ENCODE measurements around the gene FBXO10.

DNA sequence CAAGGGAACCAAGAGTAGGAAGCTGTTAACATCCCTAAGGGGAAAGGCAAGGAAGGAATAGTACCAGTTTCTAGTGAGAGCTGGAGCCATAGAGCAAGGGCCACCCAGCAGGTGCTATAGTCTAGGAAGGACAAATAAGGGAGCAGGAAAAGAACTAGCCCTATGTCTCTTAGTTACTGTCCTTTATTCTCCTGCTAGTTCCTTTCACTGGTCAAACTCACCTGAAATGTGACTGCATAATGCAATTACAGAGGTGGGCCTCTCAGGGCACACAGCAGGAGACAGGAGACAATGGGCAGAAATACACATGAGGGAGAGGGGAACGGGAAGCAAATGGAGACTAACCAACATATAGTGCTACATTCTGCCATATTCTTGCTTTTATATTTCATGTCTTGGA lies 47.9 kb upstream of the FBXO10 start:
- TF ChIP-seq CEBPB (IDR thresholded peaks at IDR 0.05; ENCODE audit: low read depth) (no peak), POLR2A (IDR thresholded peaks at IDR 0.05; ENCODE audit: borderline replicate concordance, extremely low read depth, insufficient read depth, insufficient read length) (no peak), SP1 (IDR thresholded peaks at IDR 0.05; ENCODE audit: low read depth) (no peak), EZH2 (IDR thresholded peaks at IDR 0.05) (no peak), EZH2phosphoT487 (IDR thresholded peaks at IDR 0.05; ENCODE audit: borderline replicate concordance) (no peak), POLR2AphosphoS5 (IDR thresholded peaks at IDR 0.05; ENCODE audit: low read depth, low read length) (no peak), EGR1 (IDR thresholded peaks at IDR 0.05; ENCODE audit: low read depth) (no peak), ZNF274 (IDR thresholded peaks at IDR 0.05; ENCODE audit: low read depth, low read length) (no peak), TCF7L2 (IDR thresholded peaks at IDR 0.05; ENCODE audit: borderline replicate concordance, extremely low read depth, insufficient read depth, insufficient read length) (no peak)
- TF ChIP-seq, protein P1, sequence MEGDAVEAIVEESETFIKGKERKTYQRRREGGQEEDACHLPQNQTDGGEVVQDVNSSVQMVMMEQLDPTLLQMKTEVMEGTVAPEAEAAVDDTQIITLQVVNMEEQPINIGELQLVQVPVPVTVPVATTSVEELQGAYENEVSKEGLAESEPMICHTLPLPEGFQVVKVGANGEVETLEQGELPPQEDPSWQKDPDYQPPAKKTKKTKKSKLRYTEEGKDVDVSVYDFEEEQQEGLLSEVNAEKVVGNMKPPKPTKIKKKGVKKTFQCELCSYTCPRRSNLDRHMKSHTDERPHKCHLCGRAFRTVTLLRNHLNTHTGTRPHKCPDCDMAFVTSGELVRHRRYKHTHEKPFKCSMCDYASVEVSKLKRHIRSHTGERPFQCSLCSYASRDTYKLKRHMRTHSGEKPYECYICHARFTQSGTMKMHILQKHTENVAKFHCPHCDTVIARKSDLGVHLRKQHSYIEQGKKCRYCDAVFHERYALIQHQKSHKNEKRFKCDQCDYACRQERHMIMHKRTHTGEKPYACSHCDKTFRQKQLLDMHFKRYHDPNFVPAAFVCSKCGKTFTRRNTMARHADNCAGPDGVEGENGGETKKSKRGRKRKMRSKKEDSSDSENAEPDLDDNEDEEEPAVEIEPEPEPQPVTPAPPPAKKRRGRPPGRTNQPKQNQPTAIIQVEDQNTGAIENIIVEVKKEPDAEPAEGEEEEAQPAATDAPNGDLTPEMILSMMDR (IDR thresholded peaks at IDR 0.05 in 2 of 3, conservative IDR thresholded peaks at IDR 0.05 in 1 of 3; ENCODE audit: borderline replicate concordance in 1 of 3, insufficient read depth in 1 of 3, low read depth in 2 of 3, low read length in 2 of 3): no peak
- TF ChIP-seq, protein P2, sequence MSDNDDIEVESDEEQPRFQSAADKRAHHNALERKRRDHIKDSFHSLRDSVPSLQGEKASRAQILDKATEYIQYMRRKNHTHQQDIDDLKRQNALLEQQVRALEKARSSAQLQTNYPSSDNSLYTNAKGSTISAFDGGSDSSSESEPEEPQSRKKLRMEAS (IDR thresholded peaks at IDR 0.05): no peak
- TF ChIP-seq, protein P3, sequence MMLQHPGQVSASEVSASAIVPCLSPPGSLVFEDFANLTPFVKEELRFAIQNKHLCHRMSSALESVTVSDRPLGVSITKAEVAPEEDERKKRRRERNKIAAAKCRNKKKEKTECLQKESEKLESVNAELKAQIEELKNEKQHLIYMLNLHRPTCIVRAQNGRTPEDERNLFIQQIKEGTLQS (IDR thresholded peaks at IDR 0.05): no peak
- TF ChIP-seq, protein P4, sequence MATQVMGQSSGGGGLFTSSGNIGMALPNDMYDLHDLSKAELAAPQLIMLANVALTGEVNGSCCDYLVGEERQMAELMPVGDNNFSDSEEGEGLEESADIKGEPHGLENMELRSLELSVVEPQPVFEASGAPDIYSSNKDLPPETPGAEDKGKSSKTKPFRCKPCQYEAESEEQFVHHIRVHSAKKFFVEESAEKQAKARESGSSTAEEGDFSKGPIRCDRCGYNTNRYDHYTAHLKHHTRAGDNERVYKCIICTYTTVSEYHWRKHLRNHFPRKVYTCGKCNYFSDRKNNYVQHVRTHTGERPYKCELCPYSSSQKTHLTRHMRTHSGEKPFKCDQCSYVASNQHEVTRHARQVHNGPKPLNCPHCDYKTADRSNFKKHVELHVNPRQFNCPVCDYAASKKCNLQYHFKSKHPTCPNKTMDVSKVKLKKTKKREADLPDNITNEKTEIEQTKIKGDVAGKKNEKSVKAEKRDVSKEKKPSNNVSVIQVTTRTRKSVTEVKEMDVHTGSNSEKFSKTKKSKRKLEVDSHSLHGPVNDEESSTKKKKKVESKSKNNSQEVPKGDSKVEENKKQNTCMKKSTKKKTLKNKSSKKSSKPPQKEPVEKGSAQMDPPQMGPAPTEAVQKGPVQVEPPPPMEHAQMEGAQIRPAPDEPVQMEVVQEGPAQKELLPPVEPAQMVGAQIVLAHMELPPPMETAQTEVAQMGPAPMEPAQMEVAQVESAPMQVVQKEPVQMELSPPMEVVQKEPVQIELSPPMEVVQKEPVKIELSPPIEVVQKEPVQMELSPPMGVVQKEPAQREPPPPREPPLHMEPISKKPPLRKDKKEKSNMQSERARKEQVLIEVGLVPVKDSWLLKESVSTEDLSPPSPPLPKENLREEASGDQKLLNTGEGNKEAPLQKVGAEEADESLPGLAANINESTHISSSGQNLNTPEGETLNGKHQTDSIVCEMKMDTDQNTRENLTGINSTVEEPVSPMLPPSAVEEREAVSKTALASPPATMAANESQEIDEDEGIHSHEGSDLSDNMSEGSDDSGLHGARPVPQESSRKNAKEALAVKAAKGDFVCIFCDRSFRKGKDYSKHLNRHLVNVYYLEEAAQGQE (IDR thresholded peaks at IDR 0.05; ENCODE audit: low read depth): no peak
